AG04450 (cell line): ENCODE data around the gene MIDN. TPM values are rescaled to one million over a fixed set of nuclear protein-coding genes. Genes with fewer than 3 reads are reported as not detected.

Experiments used
- CTCF ChIA-PET: fragments of 300-600, 350-600 bp; formaldehyde crosslinking; extraction: SDS; loops from one replicate; lab custom pipeline; 2022; ENCODE audit warnings: antibody characterized with exemption, inconsistent platforms; lab: Charles Lee
- POLR2A ChIA-PET: fragments of 350-600 bp; formaldehyde crosslinking; extraction: SDS; loops from one replicate; lab custom pipeline; 2021; ENCODE audit warnings: antibody characterized with exemption, inconsistent platforms; lab: Yijun Ruan, JAX
- DNase-seq: peaks from one replicate; pipeline ENCODE4 v3.0.0-alpha.2; 2011; ENCODE audit warnings: low read depth, low spot score
- H3K27ac ChIP-seq: one replicate; pipeline ENCODE4 v1.5.1; 2012; ENCODE audit warnings: low read depth, low read length, control low read depth
- H3K27me3 ChIP-seq: one replicate; pipeline ENCODE4 v1.6.0; 2012; ENCODE audit warnings: low read length; ENCODE audit not compliant: control insufficient read depth, insufficient read depth
- H3K4me3 ChIP-seq: 2 replicates; pipeline ENCODE4 v1.5.1; 2011; ENCODE audit warnings: mild to moderate bottlenecking, low read depth, low read length, control low read depth
- H3K9me3 ChIP-seq: 2 replicates; pipeline ENCODE4 v1.5.1; 2012; ENCODE audit warnings: low read length; ENCODE audit not compliant: control insufficient read depth, insufficient read depth
- CTCF ChIP-seq: IDR thresholded peaks from 2 replicates; pipeline ENCODE4 v1.5.1; 2011; ENCODE audit warnings: low read depth, low read length, control low read depth, inconsistent platforms
- polyA plus RNA-seq: library from polyadenylated mRNA; depleted of rRNA; stranded (reverse); fragments of >200 nt; gene quantifications from 2 replicates; pipeline ENCODE4 v1.2.3, GENCODE V29; 2011

The MIDN gene
- polyA plus RNA-seq, 1 experiment = 6.6 TPM

DNA sequence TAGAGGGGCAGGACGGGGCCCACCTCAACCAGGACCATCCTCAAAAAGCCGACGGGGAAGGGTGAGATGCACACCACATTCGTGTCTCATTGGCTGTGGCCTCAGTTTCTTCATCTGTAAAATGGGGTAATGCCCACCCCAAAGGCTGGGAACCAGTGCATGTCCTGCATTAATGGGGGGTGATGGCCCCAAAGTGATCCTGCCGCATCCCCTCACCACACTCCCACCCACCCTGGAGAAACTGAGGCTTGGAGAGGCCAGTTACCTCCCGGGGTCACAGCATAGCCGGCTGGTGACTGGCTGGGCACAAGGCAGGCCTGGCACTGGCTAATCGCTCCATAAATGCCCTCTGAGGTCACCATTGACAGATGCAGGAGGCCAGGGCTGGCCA is 640 bp upstream of the MIDN start:
- ChIA-PET POLR2A (no interaction called here), CTCF (no interaction called here)
- no peak for DNase-seq
- H3K4me3 ChIP-seq = peak overlapping the region; percentile 59; the same call in 1 of the 2 replicates
- H3K27ac ChIP-seq = peak overlapping the region; percentile 75
- TF ChIP-seq CTCF = no peak
- H3K27me3 ChIP-seq = no peaks in the 10 kb centered on the region
- H3K9me3 ChIP-seq = no peaks in the 10 kb centered on the region; the same call in 1 of the 2 replicates

DNA sequence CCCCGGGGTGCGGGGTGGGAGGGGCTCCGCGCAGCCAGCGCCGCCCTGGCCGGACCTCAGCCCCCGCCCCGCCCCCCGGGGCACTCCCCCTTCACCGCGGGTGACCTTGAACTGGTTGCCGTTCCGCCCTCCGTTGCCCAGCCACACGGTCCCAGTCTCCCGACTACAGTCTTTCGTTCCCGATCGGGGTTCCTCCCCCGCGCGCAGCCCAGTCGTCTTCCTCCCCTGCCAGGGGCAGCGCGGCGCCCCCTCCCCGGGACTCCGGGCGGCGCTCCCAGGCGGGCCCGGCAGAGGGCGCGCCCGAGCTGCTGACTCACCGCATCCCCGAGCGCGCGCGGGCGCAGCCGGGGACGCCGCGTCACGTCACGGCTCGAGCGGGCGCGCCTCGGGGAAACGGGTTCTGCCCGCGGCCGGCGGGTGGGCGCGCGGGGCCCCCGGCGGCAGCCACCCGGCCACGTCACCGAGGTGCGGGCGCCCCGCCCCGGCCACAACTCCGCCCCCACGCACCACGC is 459 bp downstream of the MIDN start:
- TF ChIP-seq CTCF = peak; percentile 55
- Histone ChIP-seq H3K4me3 (peak overlapping the region; percentile 77), H3K9me3 (no peaks in the 10 kb centered on the region; the same call in 1 of the 2 replicates), H3K27ac (peak overlapping the region; percentile 90), H3K27me3 (no peaks in the 10 kb centered on the region)
- ChIA-PET CTCF (no interaction called here), POLR2A (interaction anchor here (0.5 to 1.0 kb wide), 9 partner anchors 9 to 220 kb away, joined by 3 to 28 read pairs (median 3); partner anchors contain the start of genes CIRBP and FAM174C)
- no peak for DNase-seq

DNA sequence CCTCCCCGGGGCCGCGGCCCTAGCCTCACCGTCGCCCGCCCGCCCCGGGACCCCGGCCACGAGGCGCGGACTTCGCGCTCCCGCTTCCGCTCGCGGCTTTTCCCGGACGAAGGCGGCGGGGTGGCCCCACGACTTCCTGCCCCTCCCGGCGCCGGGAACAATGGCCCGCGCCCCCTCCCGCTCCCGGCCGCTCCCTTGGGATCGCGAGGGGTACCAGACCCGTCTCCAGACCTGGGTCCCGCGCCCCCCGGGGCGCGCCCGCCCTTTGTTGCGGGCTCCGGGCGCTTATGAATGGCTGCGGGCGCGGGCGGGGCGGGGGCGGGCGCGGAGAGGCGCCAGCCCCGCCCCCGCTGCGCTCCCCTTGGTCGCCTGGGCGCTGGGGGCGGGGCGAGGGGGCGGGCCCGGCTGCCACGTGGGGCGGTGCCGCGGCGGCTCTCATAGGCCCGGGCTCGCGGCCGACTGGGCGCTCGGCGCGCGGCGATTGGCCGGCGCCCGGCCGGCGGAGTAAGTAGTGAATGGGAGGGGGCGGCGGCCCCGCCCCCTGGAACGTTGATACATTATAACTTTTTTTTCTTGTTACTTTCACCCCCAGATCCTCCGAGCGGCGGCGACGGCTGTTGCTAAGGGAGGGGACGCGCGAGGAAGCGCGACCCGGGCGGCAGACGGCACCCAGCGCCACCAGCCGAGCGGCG is 1.1 kb downstream of the MIDN start:
- TF ChIP-seq CTCF = no peak
- Histone ChIP-seq H3K27me3 (no peaks in the 10 kb centered on the region), H3K4me3 (peak overlapping the region; percentile 86), H3K27ac (peak overlapping the region; percentile 78), H3K9me3 (no peaks in the 10 kb centered on the region; the same call in 1 of the 2 replicates)
- POLR2A ChIA-PET = interaction anchor here (0.5 to 1.0 kb wide), 10 partner anchors 8 to 221 kb away, joined by 3 to 28 read pairs (median 4); partner anchors contain the start of genes CIRBP and FAM174C
- CTCF ChIA-PET = no interaction called here
- DNase-seq = peak; percentile 89

DNA sequence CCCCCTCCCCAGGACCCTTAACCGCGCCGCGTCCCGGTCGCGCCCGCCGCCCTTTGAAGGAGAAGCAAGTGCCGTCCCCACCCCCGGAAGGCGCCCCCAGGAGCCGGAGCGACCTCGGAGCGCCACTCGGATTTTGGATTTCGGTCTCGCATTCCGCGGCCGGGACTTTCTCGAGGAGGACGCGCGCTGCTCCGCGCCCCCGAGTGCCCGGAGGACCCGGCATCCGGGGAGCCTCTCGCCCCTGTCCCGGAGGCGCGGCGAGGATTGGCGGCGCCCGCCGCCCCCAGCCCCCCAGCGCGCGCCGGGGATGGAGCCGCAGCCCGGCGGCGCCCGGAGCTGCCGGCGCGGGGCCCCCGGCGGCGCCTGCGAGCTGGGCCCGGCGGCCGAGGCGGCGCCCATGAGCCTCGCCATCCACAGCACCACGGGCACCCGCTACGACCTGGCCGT is 1.6 kb downstream of the MIDN start:
- peak overlapping the region; percentile 65 for H3K27ac ChIP-seq
- H3K9me3 ChIP-seq = no peaks in the 10 kb centered on the region; the same call in 1 of the 2 replicates
- peak overlapping the region; percentile 86 for H3K4me3 ChIP-seq
- ChIA-PET POLR2A (interaction anchor here (1.0 kb wide), 1 partner anchor 17 kb away, joined by 6 read pairs; no protein-coding TSS in a partner anchor), CTCF (no interaction called here)
- TF ChIP-seq CTCF = no peak
- DNase-seq = no peak
- H3K27me3 ChIP-seq = no peaks in the 10 kb centered on the region
